Measurements from ENCODE around the gene CALML5. TPM values are rescaled to one million over a fixed set of nuclear protein-coding genes. Genes with fewer than 3 reads are reported as not detected.

Gene CALML5
- total RNA-seq, 1 donor from 2014 or later = not detected

GRCh38 chr10:5453749-5454489, 45.5 kb downstream of the CALML5 start:
- no peak overlapping the region for H3K27ac Mint-ChIP-seq (ENCODE audit: unreplicated experiment)
- H3K36me3 Mint-ChIP-seq (ENCODE audit: unreplicated experiment) = no peaks in the 10 kb centered on the region
- no peaks in the 10 kb centered on the region for H3K27me3 Mint-ChIP-seq (ENCODE audit: unreplicated experiment)
- no peak for DNase-seq
- no peak for TF ChIP-seq CTCF (IDR thresholded peaks at IDR 0.05; ENCODE audit: partially characterized antibody, unreplicated experiment)
- H3K4me3 Mint-ChIP-seq (ENCODE audit: unreplicated experiment) = no peak overlapping the region
- no peaks in the 10 kb centered on the region for H3K4me1 Mint-ChIP-seq (ENCODE audit: low read depth, unreplicated experiment)
- no peaks in the 10 kb centered on the region for H3K9me3 Mint-ChIP-seq (ENCODE audit: unreplicated experiment)

GRCh38 chr10:5450605-5451384, 48.6 kb downstream of the CALML5 start:
- DNase-seq = no peak
- no peak overlapping the region for H3K4me3 Mint-ChIP-seq (ENCODE audit: unreplicated experiment)

GRCh38 chr10:5449823-5450222, 49.5 kb downstream of the CALML5 start:
- Mint-ChIP-seq H3K4me3 (ENCODE audit: unreplicated experiment) (no peak overlapping the region), H3K27me3 (ENCODE audit: unreplicated experiment) (no peaks in the 10 kb centered on the region), H3K36me3 (ENCODE audit: unreplicated experiment) (no peaks in the 10 kb centered on the region), H3K27ac (ENCODE audit: unreplicated experiment) (no peak overlapping the region), H3K9me3 (ENCODE audit: unreplicated experiment) (no peaks in the 10 kb centered on the region), H3K4me1 (ENCODE audit: low read depth, unreplicated experiment) (peaks cover 16% of the 10 kb centered on the region)
- peak; percentile 15 for TF ChIP-seq CTCF (IDR thresholded peaks at IDR 0.05; ENCODE audit: partially characterized antibody, unreplicated experiment)
- no peak for DNase-seq

More at GRCh38 chr10:5450605-5451384, 48.6 kb downstream of the CALML5 start:
- H3K27ac Mint-ChIP-seq (ENCODE audit: unreplicated experiment) = no peak overlapping the region
- H3K36me3 Mint-ChIP-seq (ENCODE audit: unreplicated experiment) = no peaks in the 10 kb centered on the region
- H3K4me1 Mint-ChIP-seq (ENCODE audit: low read depth, unreplicated experiment) = peaks cover 14% of the 10 kb centered on the region
- no peaks in the 10 kb centered on the region for H3K9me3 Mint-ChIP-seq (ENCODE audit: unreplicated experiment)
- no peak for TF ChIP-seq CTCF (IDR thresholded peaks at IDR 0.05; ENCODE audit: partially characterized antibody, unreplicated experiment)
- no peaks in the 10 kb centered on the region for H3K27me3 Mint-ChIP-seq (ENCODE audit: unreplicated experiment)

GRCh38 chr10:5449227-5449626, 50.1 kb downstream of the CALML5 start:
- TF ChIP-seq CTCF (IDR thresholded peaks at IDR 0.05; ENCODE audit: partially characterized antibody, unreplicated experiment) = no peak
- H3K4me3 Mint-ChIP-seq (ENCODE audit: unreplicated experiment) = peak overlapping the region; percentile 32
- H3K27ac Mint-ChIP-seq (ENCODE audit: unreplicated experiment) = no peak overlapping the region

More at GRCh38 chr10:5449227-5449626, 50.1 kb downstream of the CALML5 start:
- H3K27me3 Mint-ChIP-seq (ENCODE audit: unreplicated experiment) = no peaks in the 10 kb centered on the region
- H3K9me3 Mint-ChIP-seq (ENCODE audit: unreplicated experiment) = no peaks in the 10 kb centered on the region
- H3K4me1 Mint-ChIP-seq (ENCODE audit: low read depth, unreplicated experiment) = peaks cover 20% of the 10 kb centered on the region
- no peak for DNase-seq
- H3K36me3 Mint-ChIP-seq (ENCODE audit: unreplicated experiment) = no peaks in the 10 kb centered on the region

Other genes with a start within 250 kb of the CALML5 start
- not detected for gene UCN3, start 134.6 kb downstream of the CALML5 start, total RNA-seq (ENCODE audit: unreplicated experiment)
- gene TUBAL3, start 94.7 kb downstream of the CALML5 start, total RNA-seq (ENCODE audit: unreplicated experiment) = not detected
- 63.8 TPM for gene NET1, start 87.0 kb downstream of the CALML5 start, total RNA-seq (ENCODE audit: unreplicated experiment)
- not detected for gene CALML3, start 25.4 kb upstream of the CALML5 start, total RNA-seq (ENCODE audit: unreplicated experiment)
- gene ASB13, start 167.0 kb upstream of the CALML5 start, total RNA-seq (ENCODE audit: unreplicated experiment) = 13.9 TPM
- gene TASOR2, start 185.3 kb upstream of the CALML5 start, total RNA-seq (ENCODE audit: unreplicated experiment) = 57.2 TPM

All from glutamatergic neuron (in vitro differentiated cells).